Spinal cord (tissue), 10 donors: Measurements from ENCODE around the gene DNAJC22. TPM values are rescaled to one million over a fixed set of nuclear protein-coding genes. Genes with fewer than 3 reads are reported as not detected.
A peak's percentile ranks its signal among the peaks of the same experiment; 100 is the strongest.

Experiments used
- DNase-seq, 6 donors: peaks; one replicate each; pipeline versions ENCODE4 v3.0.0 to v3.0.0-alpha.2; 2013 to 2015; ENCODE audit warnings: low spot score in 6 of 6, low read depth in 4 of 6
- H3K27ac ChIP-seq: one replicate; pipeline ENCODE4 v1.5.1; 2013; ENCODE audit warnings: low read depth, low read length, control low read depth
- H3K27me3 ChIP-seq: one replicate; pipeline ENCODE4 v1.6.1; 2013; ENCODE audit warnings: low read length; ENCODE audit not compliant: control insufficient read depth, insufficient read depth
- H3K36me3 ChIP-seq: one replicate; pipeline ENCODE4 v1.6.1; 2013; ENCODE audit warnings: low read length; ENCODE audit not compliant: control insufficient read depth, insufficient read depth
- H3K4me1 ChIP-seq: one replicate; pipeline ENCODE4 v1.6.1; 2013; ENCODE audit warnings: low read length; ENCODE audit not compliant: control insufficient read depth, insufficient read depth
- H3K4me3 ChIP-seq: one replicate; pipeline ENCODE4 v1.5.1; 2013; ENCODE audit warnings: low read depth, low read length, control low read depth
- H3K9me3 ChIP-seq: one replicate; pipeline ENCODE4 v1.6.1; 2013; ENCODE audit warnings: low read length; ENCODE audit not compliant: control insufficient read depth, insufficient read depth
- WGBS: methylation state at CpG from one replicate; pipeline ENCODE4 v1.1.5; 2013; ENCODE audit warnings: missing lambda C conversion rate; ENCODE audit not compliant: insufficient coverage; 5-methylcytosine and 5-hydroxymethylcytosine counted together
- polyA plus RNA-seq, 2 donors: library from polyadenylated mRNA; unstranded; fragments of 120-200 nt; gene quantifications; one replicate each; pipeline ENCODE4 v1.2.1, GENCODE V29; 2013; ENCODE audit not compliant: insufficient read length in 2 of 2
- total RNA-seq, 2 donors: library from RNA; depleted of rRNA in 1 of 2; stranded (reverse); fragments of 120-200 nt in 1 of 2; fragments of >200 nt in 1 of 2; gene quantifications; one replicate each; pipeline versions ENCODE4 v1.2.3 to v1.2.4, GENCODE V29; 2013 to 2014
- donor health status: healthy.

The DNAJC22 gene
- total and polyA plus RNA-seq, 4 donors: 2.2 to 2.8 (median 2.3) TPM

- no peaks in the 10 kb centered on the region for H3K36me3 ChIP-seq
- H3K9me3 ChIP-seq: no peaks in the 10 kb centered on the region
- WGBS: 2% methylated on average over 30 of the region's 33 CpGs
- peaks cover 93% of the 10 kb centered on the region for H3K4me1 ChIP-seq
- peak overlapping the region; percentile 31 for H3K4me3 ChIP-seq
- H3K27me3 ChIP-seq: peaks cover 96% of the 10 kb centered on the region
- peak in 1 of 6 donors; percentile 72 for DNase-seq
- peak overlapping the region; percentile 33 for H3K27ac ChIP-seq
Measured at GRCh38 chr12:49342914-49343731, 3.6 kb upstream of the DNAJC22 start.

GRCh38 chr12:49344486-49345050, 2.1 kb upstream of the DNAJC22 start:
- Histone ChIP-seq H3K4me1 (peaks cover 80% of the 10 kb centered on the region), H3K4me3 (no peak overlapping the region), H3K9me3 (no peaks in the 10 kb centered on the region), H3K27ac (no peak overlapping the region), H3K27me3 (peaks cover 94% of the 10 kb centered on the region), H3K36me3 (no peaks in the 10 kb centered on the region)
- WGBS: 18% methylated on average over 12 of the region's 15 CpGs
- no peak for DNase-seq

GRCh38 chr12:49345051-49345824, 1.4 kb upstream of the DNAJC22 start:
- DNase-seq: peak in 2 of 6 donors; percentile 76 to 77
- Histone ChIP-seq H3K27ac (no peak overlapping the region), H3K4me3 (peak overlapping the region; percentile 31), H3K9me3 (no peaks in the 10 kb centered on the region), H3K36me3 (no peaks in the 10 kb centered on the region), H3K4me1 (peaks cover 74% of the 10 kb centered on the region), H3K27me3 (peaks cover 87% of the 10 kb centered on the region)
- WGBS: under 1% methylated on average over 44 of the region's 70 CpGs

- 1% methylated on average over 60 of the region's 61 CpGs for WGBS
- Histone ChIP-seq H3K27me3 (peaks cover 80% of the 10 kb centered on the region), H3K9me3 (no peaks in the 10 kb centered on the region), H3K36me3 (no peaks in the 10 kb centered on the region), H3K27ac (no peak overlapping the region), H3K4me1 (peaks cover 69% of the 10 kb centered on the region), H3K4me3 (peak overlapping the region; percentile 31)
- DNase-seq: peak in 2 of 6 donors; percentile 25 to 34
Measured at GRCh38 chr12:49345825-49346658, 646 bp upstream of the DNAJC22 start.

- Histone ChIP-seq H3K27me3 (peaks cover 67% of the 10 kb centered on the region), H3K4me1 (peaks cover 54% of the 10 kb centered on the region), H3K36me3 (no peaks in the 10 kb centered on the region), H3K27ac (no peak overlapping the region), H3K9me3 (no peaks in the 10 kb centered on the region), H3K4me3 (peak overlapping the region; percentile 38)
- DNase-seq: peak in 3 of 6 donors; percentile 61 to 90 (median 81)
- WGBS: 8% methylated on average over 33 of the region's 37 CpGs
Measured at GRCh38 chr12:49347311-49348193, 864 bp downstream of the DNAJC22 start.

- Histone ChIP-seq H3K4me3 (no peak overlapping the region), H3K4me1 (peaks cover 42% of the 10 kb centered on the region), H3K9me3 (no peaks in the 10 kb centered on the region), H3K27me3 (peaks cover 55% of the 10 kb centered on the region), H3K27ac (no peak overlapping the region), H3K36me3 (no peaks in the 10 kb centered on the region)
- WGBS: 91% methylated on average over 5 of the region's 5 CpGs
- DNase-seq: no peak
Measured at GRCh38 chr12:49348781-49349180, 2.1 kb downstream of the DNAJC22 start.

GRCh38 chr12:49349266-49349665, 2.6 kb downstream of the DNAJC22 start:
- Histone ChIP-seq H3K9me3 (no peaks in the 10 kb centered on the region), H3K4me3 (no peak overlapping the region), H3K27me3 (peaks cover 52% of the 10 kb centered on the region), H3K27ac (no peak overlapping the region), H3K4me1 (peaks cover 38% of the 10 kb centered on the region), H3K36me3 (no peaks in the 10 kb centered on the region)
- WGBS: 94% methylated on average over 11 of the region's 11 CpGs
- DNase-seq: no peak

GRCh38 chr12:49352351-49352750, 5.7 kb downstream of the DNAJC22 start:
- H3K27me3 ChIP-seq: peaks cover 26% of the 10 kb centered on the region
- no peak overlapping the region for H3K27ac ChIP-seq
- peaks cover 9% of the 10 kb centered on the region for H3K4me1 ChIP-seq
- no peak for DNase-seq
- no peaks in the 10 kb centered on the region for H3K36me3 ChIP-seq
- no peaks in the 10 kb centered on the region for H3K9me3 ChIP-seq
- 50% methylated on average over 1 of the region's 2 CpGs for WGBS
- no peak overlapping the region for H3K4me3 ChIP-seq
